Pancreas (tissue), 10 donors: ENCODE data around the gene AGFG1. TPM values are rescaled to one million over a fixed set of nuclear protein-coding genes. Genes with fewer than 3 reads are reported as not detected.
A peak's percentile ranks its signal among the peaks of the same experiment; 100 is the strongest.
"Not testable (repeated sequence)": the region's sequence is repeated elsewhere in the genome, so short reads cannot be mapped to it uniquely, and the experiment has no call there.

Experiments
- ATAC-seq, 4 donors: fragments of 200-7000 bp; cut with Tn5 transposase; one replicate each; pipeline versions ENCODE4 v1.8.0 to v1.9.1; 2020; ENCODE audit warnings: mild to moderate bottlenecking in 4 of 4, moderate library complexity in 4 of 4
- DNase-seq, 6 donors: peaks; one replicate each; pipeline ENCODE4 v3.0.0-alpha.2; 2020
- FAIRE-seq: peaks from 2 replicates; lab custom pipeline; 2012; peaks lifted over from hg19 to GRCh38; lab: Jason Lieb, UNC
- H3K27ac ChIP-seq, 4 donors: fragments of 200-600 bp; sonication (generic); 1 replicate in 3 of 4; 2 replicates in 1 of 4; pipeline versions ENCODE4 v1.5.0 to v1.8.0; 2020
- H3K27me3 ChIP-seq, 4 donors: fragments of 200-600 bp; one replicate each; pipeline ENCODE4 v1.8.0; 2021
- H3K36me3 ChIP-seq, 3 donors: fragments of 200-600 bp; sonication (generic) in 1 of 3; one replicate each; pipeline versions ENCODE4 v1.5.0 to v1.8.0; 2020 to 2021
- H3K4me1 ChIP-seq, 3 donors: fragments of 200-600 bp; one replicate each; pipeline ENCODE4 v1.8.0; 2021
- H3K4me3 ChIP-seq, 4 donors: fragments of 200-600 bp; sonication (generic) in 2 of 4; one replicate each; pipeline versions ENCODE4 v1.5.0 to v1.8.0; 2020 to 2021
- H3K9me3 ChIP-seq, 4 donors: fragments of 200-600 bp; one replicate each; pipeline ENCODE4 v1.8.0; 2021
- CTCF ChIP-seq, 4 donors: fragments of 200-600 bp; sonication (generic) in 3 of 4; IDR thresholded peaks; one replicate each; pipeline versions ENCODE4 v1.5.0 to v1.8.0; 2021; ENCODE audit warnings: antibody characterized with exemption in 4 of 4
- WGBS, 2 donors: extraction: QIAGEN DNeasy Blood & Tissue Kit; methylation state at CpG; one replicate each; pipeline ENCODE4 v1.1.7; 2013; 5-methylcytosine and 5-hydroxymethylcytosine counted together
- intact Hi-C, 3 donors: fragments of 100-400 bp; cut with DNase I; formaldehyde crosslinking; loops; one replicate each; pipeline versions ENCODE4 v1.11.1 to v1.14.2; 2022
- polyA plus RNA-seq, 2 donors: library from polyadenylated mRNA; stranded (reverse); fragments of 200-250 nt; gene quantifications; one replicate each; pipeline ENCODE4 v1.2.3, GENCODE V29; 2013
- total RNA-seq, 6 donors: library from RNA; stranded (reverse); fragmentation: NEBNext Ultra II Directional in 4 of 6; extraction: Animal tissue kit (Norgen Biotek cat#: 25700) in 4 of 6; gene quantifications; one replicate each; pipeline versions ENCODE4 v1.2.1 to v1.2.4, GENCODE V29; 2021 to 2023
- donor health status: healthy with polysubstance abuse.
- donor health status: DM: no; HTN: no; CAD: no; lungs with moderate emphysema.
- donor health status: DM: no; HTN: no; CAD: no.
- donor health status: control.
- donor health status: control.
- donor health status: Bipolar disorder and iron deficiency.
- donor health status: DM: yes; HTN: yes; CAD: no.
- donor health status: DM: no; HTN: no; CAD: no.
- donor health status: DM: no; HTN: no; CAD: no.
- donor health status: DM: yes; HTN: yes; CAD: no.

AGFG1 gene
- total and polyA plus RNA-seq, 8 donors = 9.0 to 39.7 (median 25.9) TPM

GRCh38 chr2:227511955-227512354 is 40.0 kb downstream of the AGFG1 start:
- no peaks in the 10 kb centered on the region for H3K27me3 ChIP-seq
- FAIRE-seq (no peak), DNase-seq (no peak), ATAC-seq (peak in 1 of 4 donors; percentile 28)
- no peak overlapping the region for H3K4me3 ChIP-seq
- H3K36me3 ChIP-seq = no peaks in the 10 kb centered on the region
- TF ChIP-seq CTCF (IDR thresholded peaks at IDR 0.05) = no peak
- intact Hi-C loops = no loop called here
- H3K9me3 ChIP-seq = no peaks in the 10 kb centered on the region
- H3K4me1 ChIP-seq = peaks cover 12 to 46% (median 23%) of the 10 kb centered on the region in 3 donors
- 35 to 41% methylated on average over 3 of the region's 3 CpGs for WGBS, 2 donors
- H3K27ac ChIP-seq = no peak overlapping the region

DNA sequence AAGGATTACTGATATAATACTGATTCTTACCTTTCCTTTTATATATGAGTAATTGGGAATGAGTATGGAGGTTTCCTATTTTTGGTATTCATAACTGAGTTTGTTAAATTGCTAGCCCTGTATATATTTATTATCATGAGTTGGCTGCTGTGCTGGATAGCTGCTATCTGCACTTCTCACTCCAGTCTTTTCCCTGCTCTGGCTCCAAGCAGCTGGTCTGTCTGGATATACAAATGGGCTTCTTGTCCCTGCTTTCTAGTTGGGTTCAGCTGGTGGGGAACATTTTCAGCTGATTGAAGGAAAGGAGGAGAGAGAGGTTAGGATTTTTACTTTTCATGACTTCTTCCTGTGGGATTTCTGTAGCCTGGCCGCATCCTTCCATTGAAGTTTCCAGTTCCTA is 41.2 kb downstream of the AGFG1 start:
- Histone ChIP-seq H3K36me3 (no peaks in the 10 kb centered on the region), H3K9me3 (no peaks in the 10 kb centered on the region), H3K27me3 (no peaks in the 10 kb centered on the region), H3K4me3 (no peak overlapping the region), H3K4me1 (peaks cover 18 to 46% (median 23%) of the 10 kb centered on the region in 3 donors), H3K27ac (no peak overlapping the region)
- FAIRE-seq (no peak), DNase-seq (no peak), ATAC-seq (peak in 2 of 4 donors; percentile 41 to 42)
- intact Hi-C loops = no loop called here
- no peak for TF ChIP-seq CTCF (IDR thresholded peaks at IDR 0.05)
- WGBS, 2 donors = 43 to 44% methylated on average over 1 of the region's 1 CpG

- no peak for ATAC-seq
- no peaks in the 10 kb centered on the region for H3K36me3 ChIP-seq
- WGBS, 2 donors = 60 to 72% methylated on average over 1 of the region's 1 CpG
- no peak for FAIRE-seq
- no peaks in the 10 kb centered on the region for H3K9me3 ChIP-seq
- H3K27me3 ChIP-seq = no peaks in the 10 kb centered on the region
- DNase-seq = no peak
- peaks cover 12 to 31% (median 26%) of the 10 kb centered on the region in 3 donors for H3K4me1 ChIP-seq
- H3K27ac ChIP-seq = no peak overlapping the region
- TF ChIP-seq CTCF (IDR thresholded peaks at IDR 0.05) = no peak
- H3K4me3 ChIP-seq = no peak overlapping the region
- intact Hi-C loops = no loop called here
Observed at GRCh38 chr2:227515742-227516141, 43.8 kb downstream of the AGFG1 start.

DNA sequence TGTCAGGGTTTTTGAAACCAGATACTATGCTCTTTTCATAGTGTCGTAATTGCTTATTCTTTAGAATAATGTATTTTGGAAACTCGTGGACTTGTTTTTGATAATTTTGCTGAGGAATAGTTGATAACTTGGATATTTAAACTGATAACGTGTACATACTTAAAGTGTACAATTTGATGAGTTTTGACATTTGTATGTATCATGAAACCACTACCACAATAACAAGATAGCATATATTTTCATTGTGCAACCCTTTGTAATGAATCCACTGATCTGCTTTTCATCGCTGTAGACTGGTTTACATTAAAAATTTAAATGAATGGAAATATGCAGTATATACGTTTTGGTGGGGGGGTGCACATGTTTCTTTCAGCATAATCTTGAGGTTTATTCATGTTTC is 45.8 kb downstream of the AGFG1 start:
- no peak for DNase-seq
- no peak overlapping the region for H3K4me3 ChIP-seq
- 87 to 88% methylated on average over 5 of the region's 5 CpGs for WGBS, 2 donors
- H3K27me3 ChIP-seq = no peaks in the 10 kb centered on the region
- H3K27ac ChIP-seq = no peak overlapping the region
- intact Hi-C loops = no loop called here
- ATAC-seq = no peak
- no peaks in the 10 kb centered on the region for H3K9me3 ChIP-seq
- no peaks in the 10 kb centered on the region for H3K36me3 ChIP-seq
- peaks cover 6 to 17% (median 14%) of the 10 kb centered on the region in 3 donors for H3K4me1 ChIP-seq
- FAIRE-seq = no peak
- TF ChIP-seq CTCF (IDR thresholded peaks at IDR 0.05) = no peak

- 66 to 75% methylated on average over 7 of the region's 7 CpGs for WGBS, 2 donors
- peaks cover 0 to 17% (median 14%) of the 10 kb centered on the region in 3 donors for H3K4me1 ChIP-seq
- intact Hi-C loops, FAIRE-seq, ATAC-seq, H3K4me3 ChIP-seq, H3K36me3 ChIP-seq, H3K27me3 ChIP-seq, DNase-seq, H3K9me3 ChIP-seq, H3K27ac ChIP-seq: not testable (repeated sequence)
Observed at GRCh38 chr2:227518278-227518865, 46.4 kb downstream of the AGFG1 start.

DNA sequence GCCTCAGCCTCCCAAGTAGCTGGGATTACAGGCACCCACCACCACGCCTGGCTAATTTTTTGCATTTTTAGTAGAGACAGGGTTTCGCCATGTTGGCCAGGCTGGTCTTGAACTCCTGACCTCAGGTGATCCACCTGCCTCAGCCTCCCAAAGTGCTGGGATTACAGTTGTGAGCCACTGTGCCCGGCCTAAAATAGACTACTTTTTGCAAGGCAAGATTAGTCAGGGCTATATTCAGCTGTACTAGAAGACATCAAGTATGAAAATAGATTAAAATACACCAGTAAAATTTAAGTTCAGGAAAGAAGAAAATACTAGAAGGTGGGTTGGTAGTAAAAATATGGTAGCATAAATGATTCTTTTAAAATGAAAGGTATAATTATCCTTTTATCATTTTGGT is 49.2 kb downstream of the AGFG1 start:
- 97 to 100% methylated on average over 2 to 3 of the region's 3 CpGs for WGBS, 2 donors
- H3K4me1 ChIP-seq = peaks cover 0 to 17% (median 7%) of the 10 kb centered on the region in 3 donors
- H3K36me3 ChIP-seq, intact Hi-C loops, H3K27me3 ChIP-seq, FAIRE-seq, DNase-seq, H3K9me3 ChIP-seq, H3K4me3 ChIP-seq, H3K27ac ChIP-seq, ATAC-seq: not testable (repeated sequence)
